ENCODE measurements around the gene DLEC1. TPM values are rescaled to one million over a fixed set of nuclear protein-coding genes. Genes with fewer than 3 reads are reported as not detected.

DLEC1 gene
- total RNA-seq, 2 experiments from 2014 or later: 0.20 to 0.36 TPM

DNA sequence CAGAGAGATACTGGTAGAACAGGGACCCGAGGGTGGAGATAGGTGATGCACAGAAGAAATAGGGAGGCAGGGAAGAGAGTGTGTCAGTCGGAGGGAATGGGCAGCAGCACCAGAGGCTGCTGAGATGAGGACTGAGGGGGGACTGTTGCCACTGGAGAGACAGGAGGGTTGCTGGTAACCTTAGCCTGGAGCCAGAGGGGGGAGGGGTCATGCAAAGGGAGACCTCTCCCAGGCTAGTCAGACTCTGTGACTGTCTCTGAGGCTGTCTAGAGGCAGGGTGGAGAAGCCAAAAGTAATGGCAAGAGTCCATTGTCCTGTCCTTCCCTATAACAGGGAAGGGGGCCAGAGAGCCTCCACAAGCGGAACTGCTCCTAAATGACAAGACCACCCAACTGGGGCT lies 2.1 kb upstream of the DLEC1 start:
- Mint-ChIP-seq H3K36me3 (ENCODE audit: low read depth) (peaks cover 7% of the 10 kb centered on the region), H3K27me3 (peaks cover 15% of the 10 kb centered on the region), H3K27ac (no peak overlapping the region), H3K4me3 (no peak overlapping the region), H3K9me3 (peaks cover 9% of the 10 kb centered on the region), H3K4me1 (ENCODE audit: low read depth) (peaks cover 28% of the 10 kb centered on the region)
- CTCF ChIA-PET: no interaction called here
- DNase-seq: no peak
- TF ChIP-seq CTCF (IDR thresholded peaks at IDR 0.05): no peak
- POLR2A ChIA-PET: no interaction called here
- intact Hi-C loops (cut with micrococcal nuclease): no loop called here
- no peak for ATAC-seq

GRCh38 chr3:38038447-38038911 lies 529 bp upstream of the DLEC1 start:
- ATAC-seq (peak; percentile 69), DNase-seq (peak; percentile 61)
- POLR2A ChIA-PET: interaction anchor here (1.2 to 1.3 kb wide), 2 partner anchors 35 to 41 kb away, joined by 4 to 5 read pairs; no protein-coding TSS in a partner anchor
- Mint-ChIP-seq H3K4me3 (peak overlapping the region; percentile 60), H3K4me1 (ENCODE audit: low read depth) (peaks cover 28% of the 10 kb centered on the region), H3K27me3 (peaks cover 8% of the 10 kb centered on the region), H3K36me3 (ENCODE audit: low read depth) (peaks cover 7% of the 10 kb centered on the region), H3K9me3 (peaks cover 9% of the 10 kb centered on the region), H3K27ac (peak overlapping the region; percentile 91)
- TF ChIP-seq CTCF (IDR thresholded peaks at IDR 0.05): no peak
- intact Hi-C loops (cut with micrococcal nuclease): no loop called here
- CTCF ChIA-PET: interaction anchor here (1.1 to 2.6 kb wide), 5 partner anchors 8 to 63 kb away, joined by 3 to 9 read pairs (median 5); no protein-coding TSS in a partner anchor

DNA sequence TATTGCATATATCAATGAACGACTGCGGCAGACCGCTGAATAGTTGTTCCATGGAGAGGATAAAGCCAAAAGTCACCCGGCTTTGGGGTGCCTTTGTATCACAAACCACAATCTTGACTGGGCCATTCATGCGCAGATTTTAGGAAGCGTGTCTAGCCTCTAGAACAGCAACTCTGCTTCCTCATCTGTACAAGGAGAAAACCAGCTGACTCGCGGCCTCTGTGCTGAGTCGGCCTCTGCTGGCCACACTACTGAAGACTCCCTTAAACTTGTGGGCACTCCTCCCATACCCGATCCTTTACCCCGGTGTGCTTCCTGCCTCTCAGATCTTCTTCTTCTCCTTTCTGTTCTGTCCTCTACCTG lies 872 bp downstream of the DLEC1 start:
- CTCF ChIA-PET: interaction anchor here (0.9 to 2.6 kb wide), 4 partner anchors 9 to 65 kb away, joined by 3 to 9 read pairs (median 4); no protein-coding TSS in a partner anchor
- Mint-ChIP-seq H3K4me1 (ENCODE audit: low read depth) (peaks cover 28% of the 10 kb centered on the region), H3K36me3 (ENCODE audit: low read depth) (peaks cover 7% of the 10 kb centered on the region), H3K27ac (peak overlapping the region; percentile 91), H3K4me3 (peak overlapping the region; percentile 60), H3K9me3 (peaks cover 9% of the 10 kb centered on the region), H3K27me3 (peaks cover 2% of the 10 kb centered on the region)
- ATAC-seq (peak; percentile 31), DNase-seq (peak; percentile 62)
- intact Hi-C loops (cut with micrococcal nuclease): no loop called here
- POLR2A ChIA-PET: interaction anchor here (1.3 kb wide), 1 partner anchor 36 kb away, joined by 4 read pairs; no protein-coding TSS in a partner anchor
- TF ChIP-seq CTCF (IDR thresholded peaks at IDR 0.05): no peak

- ChIA-PET CTCF (interaction anchor here (0.9 to 2.6 kb wide), 2 partner anchors 43 to 66 kb away, joined by 3 to 9 read pairs; no protein-coding TSS in a partner anchor), POLR2A (no interaction called here)
- ATAC-seq: no peak
- Mint-ChIP-seq H3K4me1 (ENCODE audit: low read depth) (peaks cover 28% of the 10 kb centered on the region), H3K27me3 (peaks cover 2% of the 10 kb centered on the region), H3K9me3 (peaks cover 9% of the 10 kb centered on the region), H3K36me3 (ENCODE audit: low read depth) (peaks cover 7% of the 10 kb centered on the region), H3K27ac (peak overlapping the region; percentile 91), H3K4me3 (peak overlapping the region; percentile 60)
- DNase-seq: no peak
- TF ChIP-seq CTCF (IDR thresholded peaks at IDR 0.05): no peak
- intact Hi-C loops (cut with micrococcal nuclease): no loop called here
Measured at GRCh38 chr3:38040401-38040800, 1.4 kb downstream of the DLEC1 start.

GRCh38 chr3:38043486-38043885 lies 4.5 kb downstream of the DLEC1 start:
- Mint-ChIP-seq H3K27me3 (peaks cover 2% of the 10 kb centered on the region), H3K4me3 (no peak overlapping the region), H3K4me1 (ENCODE audit: low read depth) (peaks cover 20% of the 10 kb centered on the region), H3K9me3 (no peaks in the 10 kb centered on the region), H3K36me3 (ENCODE audit: low read depth) (no peaks in the 10 kb centered on the region), H3K27ac (no peak overlapping the region)
- TF ChIP-seq CTCF (IDR thresholded peaks at IDR 0.05): no peak
- ChIA-PET POLR2A (no interaction called here), CTCF (no interaction called here)
- ATAC-seq (no peak), DNase-seq (no peak)
- intact Hi-C loops (cut with micrococcal nuclease): no loop called here

Measured in activated CD8-positive, alpha-beta T cell treated with anti-CD3 and anti-CD28 coated beads for 36 hours (primary cell).